Neural cell (in vitro differentiated cells): ENCODE measurements around the gene TTR. TPM values are rescaled to one million over a fixed set of nuclear protein-coding genes. Genes with fewer than 3 reads are reported as not detected.

Experiments
- H2AFZ ChIP-seq: fragments of 200-600, 300-800 bp; sonication (generic), shearing (Covaris generic); 2 replicates; pipeline ENCODE4 v1.6.0; 2014; ENCODE audit warnings: low read depth, mild to moderate bottlenecking, antibody characterized with exemption, low read length, moderate library complexity
- H3F3A ChIP-seq: fragments of 200-600 bp; shearing (Covaris generic); 2 replicates; pipeline ENCODE4 v1.6.1; 2016; ENCODE audit warnings: mild to moderate bottlenecking, moderate library complexity, mixed read lengths, antibody characterized with exemption, low read length; ENCODE audit not compliant: insufficient read depth, poor library complexity, severe bottlenecking
- H3K27ac ChIP-seq: fragments of 200-600, 300-800 bp; sonication (generic), shearing (Covaris generic); 2 replicates; pipeline ENCODE4 v1.5.1; 2014; ENCODE audit warnings: mild to moderate bottlenecking, low read length, moderate library complexity
- H3K27me3 ChIP-seq: fragments of 300-800, 200-600 bp; sonication (generic), shearing (Covaris generic); 2 replicates; pipeline ENCODE4 v1.6.0; 2014; ENCODE audit warnings: mild to moderate bottlenecking, low read depth, low read length, moderate library complexity; ENCODE audit not compliant: insufficient read depth
- H3K36me3 ChIP-seq: fragments of 300-800, 200-600 bp; sonication (generic), shearing (Covaris generic); 2 replicates; pipeline ENCODE4 v1.5.1; 2014; ENCODE audit warnings: mild to moderate bottlenecking, antibody characterized with exemption, low read length, moderate library complexity; ENCODE audit not compliant: insufficient read depth
- H3K4me2 ChIP-seq: fragments of 300-800, 200-600 bp; sonication (generic), shearing (Covaris generic); 2 replicates; pipeline ENCODE4 v1.6.0; 2014; ENCODE audit warnings: mild to moderate bottlenecking, low read length
- H3K4me3 ChIP-seq: fragments of 300-800, 200-600 bp; sonication (generic), shearing (Covaris generic); 2 replicates; pipeline ENCODE4 v1.5.1; 2014; ENCODE audit warnings: mild to moderate bottlenecking, low read length, moderate library complexity
- H3K79me2 ChIP-seq: fragments of 200-600 bp; shearing (Covaris generic); replicated peaks from 2 replicates; pipeline ENCODE4 v1.6.0; 2014; ENCODE audit warnings: mild to moderate bottlenecking, low read length, moderate library complexity; ENCODE audit not compliant: insufficient read depth
- H3K9ac ChIP-seq: fragments of 300-800, 200-600 bp; sonication (generic), shearing (Covaris generic); 2 replicates; pipeline ENCODE4 v1.6.1; 2016; ENCODE audit warnings: mild to moderate bottlenecking, low read length, mixed read lengths
- H3K9me2 ChIP-seq: fragments of 200-600 bp; shearing (Covaris generic); 2 replicates; pipeline ENCODE4 v1.6.1; 2016; ENCODE audit warnings: mild to moderate bottlenecking, low read length, mixed read lengths; ENCODE audit not compliant: insufficient read depth
- H3K9me3 ChIP-seq: fragments of 200-600, 300-800 bp; sonication (generic), shearing (Covaris generic); 2 replicates; pipeline ENCODE4 v1.6.1; 2016; ENCODE audit warnings: mild to moderate bottlenecking, mixed run types, low read length, moderate library complexity, mixed read lengths
- H4K20me1 ChIP-seq: fragments of 200-600 bp; shearing (Covaris generic); 2 replicates; pipeline ENCODE4 v1.6.1; 2016; ENCODE audit warnings: mild to moderate bottlenecking, mixed run types; ENCODE audit not compliant: insufficient read depth
- EP300 ChIP-seq: fragments of 450-650 bp; conservative IDR thresholded peaks from 2 replicates; pipeline ENCODE4 v1.6.1; 2014; ENCODE audit warnings: antibody characterized with exemption, mild to moderate bottlenecking, moderate library complexity; ENCODE audit not compliant: poor library complexity, severe bottlenecking
- EZH2 ChIP-seq: fragments of 200-600, 300-800 bp; shearing (Covaris generic), sonication (generic); IDR thresholded peaks from 2 replicates; pipeline ENCODE4 v1.6.1; 2014; ENCODE audit warnings: antibody characterized with exemption, low read length, borderline replicate concordance, mild to moderate bottlenecking; ENCODE audit not compliant: insufficient read depth, poor library complexity, severe bottlenecking
- MXI1 ChIP-seq: fragments of 450-650 bp; conservative IDR thresholded peaks from 2 replicates; pipeline ENCODE4 v1.6.1; 2014; ENCODE audit warnings: antibody characterized with exemption, mild to moderate bottlenecking; ENCODE audit not compliant: poor library complexity, severe bottlenecking
- POLR2AphosphoS5 ChIP-seq: IDR thresholded peaks from 2 replicates; pipeline ENCODE4 v1.6.1; 2012
- RAD21 ChIP-seq: fragments of 450-650 bp; conservative IDR thresholded peaks from 2 replicates; pipeline ENCODE4 v1.6.1; 2014; ENCODE audit warnings: antibody characterized with exemption, mild to moderate bottlenecking, moderate library complexity
- SMC3 ChIP-seq: fragments of 450-650 bp; conservative IDR thresholded peaks from 2 replicates; pipeline ENCODE4 v1.6.1; 2014; ENCODE audit warnings: antibody characterized with exemption, mild to moderate bottlenecking, moderate library complexity; ENCODE audit not compliant: poor library complexity
- TAF1 ChIP-seq: IDR thresholded peaks from 2 replicates; pipeline ENCODE4 v1.6.1; 2012; ENCODE audit warnings: low read depth
- polyA plus RNA-seq: library from polyadenylated mRNA; depleted of rRNA; stranded (reverse); fragments of >200 nt; gene quantifications from 2 replicates; pipeline ENCODE4 v1.2.3, GENCODE V29; 2014
- TF ChIP-seq, protein P1 (sequence below): fragments of 450-650 bp; IDR thresholded peaks from 2 replicates; pipeline ENCODE4 v1.5.1; 2014; ENCODE audit warnings: antibody characterized with exemption, mild to moderate bottlenecking, moderate library complexity; ENCODE audit not compliant: poor library complexity, severe bottlenecking
- TF ChIP-seq, protein P2 (sequence below): IDR thresholded peaks from 2 replicates; pipeline ENCODE4 v1.6.1; 2012; ENCODE audit warnings: borderline replicate concordance

Gene TTR
- polyA plus RNA-seq, 1 donor from 2014 or later, result not detected

GRCh38 chr18:31619291-31619690, 27.6 kb downstream of the TTR start:
- no peaks in the 10 kb centered on the region for H3K79me2 ChIP-seq
- no peak overlapping the region for H3K4me2 ChIP-seq
- no peaks in the 10 kb centered on the region for H3K27me3 ChIP-seq
- H3K9me3 ChIP-seq, result no peaks in the 10 kb centered on the region
- no peak overlapping the region for H3K4me3 ChIP-seq
- no peaks in the 10 kb centered on the region for H4K20me1 ChIP-seq
- H3K9me2 ChIP-seq, result no peaks in the 10 kb centered on the region
- H3K9ac ChIP-seq, result no peak overlapping the region
- no peak overlapping the region for H2AFZ ChIP-seq
- H3K36me3 ChIP-seq, result no peaks in the 10 kb centered on the region
- TF ChIP-seq EP300 (no peak), RAD21 (no peak), MXI1 (no peak), TAF1 (no peak), POLR2AphosphoS5 (no peak), SMC3 (no peak), EZH2 (no peak)
- TF ChIP-seq, protein P1, sequence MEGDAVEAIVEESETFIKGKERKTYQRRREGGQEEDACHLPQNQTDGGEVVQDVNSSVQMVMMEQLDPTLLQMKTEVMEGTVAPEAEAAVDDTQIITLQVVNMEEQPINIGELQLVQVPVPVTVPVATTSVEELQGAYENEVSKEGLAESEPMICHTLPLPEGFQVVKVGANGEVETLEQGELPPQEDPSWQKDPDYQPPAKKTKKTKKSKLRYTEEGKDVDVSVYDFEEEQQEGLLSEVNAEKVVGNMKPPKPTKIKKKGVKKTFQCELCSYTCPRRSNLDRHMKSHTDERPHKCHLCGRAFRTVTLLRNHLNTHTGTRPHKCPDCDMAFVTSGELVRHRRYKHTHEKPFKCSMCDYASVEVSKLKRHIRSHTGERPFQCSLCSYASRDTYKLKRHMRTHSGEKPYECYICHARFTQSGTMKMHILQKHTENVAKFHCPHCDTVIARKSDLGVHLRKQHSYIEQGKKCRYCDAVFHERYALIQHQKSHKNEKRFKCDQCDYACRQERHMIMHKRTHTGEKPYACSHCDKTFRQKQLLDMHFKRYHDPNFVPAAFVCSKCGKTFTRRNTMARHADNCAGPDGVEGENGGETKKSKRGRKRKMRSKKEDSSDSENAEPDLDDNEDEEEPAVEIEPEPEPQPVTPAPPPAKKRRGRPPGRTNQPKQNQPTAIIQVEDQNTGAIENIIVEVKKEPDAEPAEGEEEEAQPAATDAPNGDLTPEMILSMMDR, result no peak
- TF ChIP-seq, protein P2, sequence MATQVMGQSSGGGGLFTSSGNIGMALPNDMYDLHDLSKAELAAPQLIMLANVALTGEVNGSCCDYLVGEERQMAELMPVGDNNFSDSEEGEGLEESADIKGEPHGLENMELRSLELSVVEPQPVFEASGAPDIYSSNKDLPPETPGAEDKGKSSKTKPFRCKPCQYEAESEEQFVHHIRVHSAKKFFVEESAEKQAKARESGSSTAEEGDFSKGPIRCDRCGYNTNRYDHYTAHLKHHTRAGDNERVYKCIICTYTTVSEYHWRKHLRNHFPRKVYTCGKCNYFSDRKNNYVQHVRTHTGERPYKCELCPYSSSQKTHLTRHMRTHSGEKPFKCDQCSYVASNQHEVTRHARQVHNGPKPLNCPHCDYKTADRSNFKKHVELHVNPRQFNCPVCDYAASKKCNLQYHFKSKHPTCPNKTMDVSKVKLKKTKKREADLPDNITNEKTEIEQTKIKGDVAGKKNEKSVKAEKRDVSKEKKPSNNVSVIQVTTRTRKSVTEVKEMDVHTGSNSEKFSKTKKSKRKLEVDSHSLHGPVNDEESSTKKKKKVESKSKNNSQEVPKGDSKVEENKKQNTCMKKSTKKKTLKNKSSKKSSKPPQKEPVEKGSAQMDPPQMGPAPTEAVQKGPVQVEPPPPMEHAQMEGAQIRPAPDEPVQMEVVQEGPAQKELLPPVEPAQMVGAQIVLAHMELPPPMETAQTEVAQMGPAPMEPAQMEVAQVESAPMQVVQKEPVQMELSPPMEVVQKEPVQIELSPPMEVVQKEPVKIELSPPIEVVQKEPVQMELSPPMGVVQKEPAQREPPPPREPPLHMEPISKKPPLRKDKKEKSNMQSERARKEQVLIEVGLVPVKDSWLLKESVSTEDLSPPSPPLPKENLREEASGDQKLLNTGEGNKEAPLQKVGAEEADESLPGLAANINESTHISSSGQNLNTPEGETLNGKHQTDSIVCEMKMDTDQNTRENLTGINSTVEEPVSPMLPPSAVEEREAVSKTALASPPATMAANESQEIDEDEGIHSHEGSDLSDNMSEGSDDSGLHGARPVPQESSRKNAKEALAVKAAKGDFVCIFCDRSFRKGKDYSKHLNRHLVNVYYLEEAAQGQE, result no peak
- H3F3A ChIP-seq, result no peaks in the 10 kb centered on the region
- H3K27ac ChIP-seq, result no peak overlapping the region

DNA sequence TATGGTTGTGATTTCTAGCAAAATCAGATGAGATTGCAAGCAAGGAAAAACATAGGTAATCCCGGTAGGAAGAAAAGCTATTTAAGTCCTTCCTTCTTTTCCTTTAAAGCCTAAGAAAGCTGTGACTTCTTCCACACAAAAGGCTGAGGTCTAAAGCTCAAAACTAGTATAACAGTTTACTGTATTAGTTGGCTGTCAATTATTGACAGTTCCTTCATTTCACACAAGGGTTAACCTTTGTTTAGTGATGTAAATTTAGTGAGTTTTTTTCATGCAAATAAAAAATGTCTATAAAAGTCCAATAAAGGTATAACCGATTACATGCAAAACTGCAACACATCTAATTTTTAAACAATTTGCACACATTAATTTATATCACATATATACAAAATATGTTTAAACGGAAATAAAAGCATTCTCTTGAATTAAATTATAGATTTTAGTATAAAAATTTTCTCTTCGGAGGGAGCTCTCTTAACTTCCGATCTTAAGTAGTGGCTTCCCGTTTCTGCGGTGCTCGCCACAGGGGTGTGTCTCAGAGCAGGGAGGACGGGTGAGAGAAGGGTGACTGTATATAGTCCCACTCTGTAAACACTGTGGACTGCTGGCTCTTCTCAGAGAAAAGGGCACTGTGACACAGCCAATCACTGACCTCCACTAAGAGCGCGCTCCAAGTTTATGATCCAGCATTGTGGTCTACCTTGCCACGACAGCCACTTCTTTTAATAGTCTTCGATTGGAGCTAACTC, 33.4 kb downstream of the TTR start:
- no peak overlapping the region for H3K9ac ChIP-seq
- H3K27me3 ChIP-seq, result no peaks in the 10 kb centered on the region
- H4K20me1 ChIP-seq, result no peaks in the 10 kb centered on the region
- H3K9me2 ChIP-seq, result no peaks in the 10 kb centered on the region
- H3K79me2 ChIP-seq, result no peaks in the 10 kb centered on the region
- H3K36me3 ChIP-seq, result peaks cover 15% of the 10 kb centered on the region
- H3F3A ChIP-seq, result no peaks in the 10 kb centered on the region
- no peak overlapping the region for H3K27ac ChIP-seq
- H3K4me3 ChIP-seq, result no peak overlapping the region
- H3K9me3 ChIP-seq, result peaks cover 6% of the 10 kb centered on the region
- no peak overlapping the region for H2AFZ ChIP-seq
- TF ChIP-seq, protein P2, result no peak
- no peak overlapping the region for H3K4me2 ChIP-seq
